Gastroesophageal sphincter (tissue), 3 donors: ENCODE measurements around the gene DOCK6.

ENCODE experiments used
- CTCF ChIP-seq, 4 experiments: fragments of 200-600 bp in 2 of 4; fragments of 450-650 bp in 2 of 4; sonication (generic) in 1 of 4; IDR thresholded peaks; one replicate each; pipeline ENCODE4 v1.5.1; 2017 to 2019; ENCODE audit warnings: antibody characterized with exemption in 4 of 4, mild to moderate bottlenecking in 2 of 4, moderate library complexity in 2 of 4
- EP300 ChIP-seq: sonication (generic); formaldehyde crosslinking; IDR thresholded peaks from one replicate; pipeline ENCODE4 v1.6.1; 2017; ENCODE audit warnings: antibody characterized with exemption, mild to moderate bottlenecking
- POLR2A ChIP-seq, 2 donors: fragments of 450-650 bp; IDR thresholded peaks; one replicate each; pipeline ENCODE4 v1.6.1; 2017; ENCODE audit warnings: antibody characterized with exemption in 2 of 2, mild to moderate bottlenecking in 2 of 2, moderate library complexity in 1 of 2
- POLR2AphosphoS5 ChIP-seq: sonication (generic); formaldehyde crosslinking; IDR thresholded peaks from one replicate; pipeline ENCODE4 v1.6.1; 2017; ENCODE audit warnings: antibody characterized with exemption

GRCh38 chr19:11244846-11245589 lies 17.3 kb downstream of the DOCK6 start:
- no peak for TF ChIP-seq POLR2AphosphoS5
- TF ChIP-seq CTCF (IDR thresholded peaks at IDR 0.05) = no peak
- no peak for TF ChIP-seq POLR2A (IDR thresholded peaks at IDR 0.05)
- no peak for TF ChIP-seq EP300
